Cardiac atrium fibroblast (primary cell): ENCODE data around the gene ZCCHC18. TPM values are rescaled to one million over a fixed set of nuclear protein-coding genes. Genes with fewer than 3 reads are reported as not detected.

Source experiments
- total RNA-seq: library from RNA; depleted of rRNA; stranded (reverse); fragments of >200 nt; gene quantifications from 2 replicates; pipeline ENCODE4 v1.2.3, GENCODE V29; 2015

Gene ZCCHC18
- 0.18 TPM in 1 of 2 replicates, not detected in the other for total RNA-seq

GRCh38 chrX:104112326-104112951 is at the start of gene ZCCHC18:
TSS of gene ZCCHC18 (plus strand) at chrX:104112523. CDS start at chrX:104114112, 1,589 bp downstream.

GRCh38 chrX:104075778-104076445 is 36.4 kb upstream of the ZCCHC18 start, which contains the start of gene TMSB15C:
TSS of gene TMSB15C (minus strand) at chrX:104076236.

GRCh38 chrX:104156630-104157529 is 44.6 kb downstream of the ZCCHC18 start, which contains the start of gene SLC25A53:
TSS of gene SLC25A53 (minus strand) at chrX:104157009. CDS start at chrX:104105257, 51,752 bp downstream.

Other genes starting within 250 kb of the ZCCHC18 start
- 5.3 and 12.6 TPM in 2 replicates for gene TMSB15B, start 149.9 kb upstream of the ZCCHC18 start, total RNA-seq
- not detected in 2 replicates for gene H2BW1, start 98.8 kb upstream of the ZCCHC18 start, total RNA-seq
- not detected in 2 replicates for gene H2BW2, start 72.6 kb upstream of the ZCCHC18 start, total RNA-seq
- 0.49 and 1.4 TPM in 2 replicates for gene TMSB15C, start 36.3 kb upstream of the ZCCHC18 start, total RNA-seq
- gene SLC25A53, start 44.5 kb downstream of the ZCCHC18 start, total RNA-seq, result 4.3 and 4.5 TPM in 2 replicates
- 11.2 and 11.8 TPM in 2 replicates for gene FAM199X, start 53.9 kb downstream of the ZCCHC18 start, total RNA-seq
- gene ESX1, start 142.4 kb downstream of the ZCCHC18 start, total RNA-seq, result not detected in 2 replicates